Measurements from ENCODE around the gene HLA-DRB1.

DNA sequence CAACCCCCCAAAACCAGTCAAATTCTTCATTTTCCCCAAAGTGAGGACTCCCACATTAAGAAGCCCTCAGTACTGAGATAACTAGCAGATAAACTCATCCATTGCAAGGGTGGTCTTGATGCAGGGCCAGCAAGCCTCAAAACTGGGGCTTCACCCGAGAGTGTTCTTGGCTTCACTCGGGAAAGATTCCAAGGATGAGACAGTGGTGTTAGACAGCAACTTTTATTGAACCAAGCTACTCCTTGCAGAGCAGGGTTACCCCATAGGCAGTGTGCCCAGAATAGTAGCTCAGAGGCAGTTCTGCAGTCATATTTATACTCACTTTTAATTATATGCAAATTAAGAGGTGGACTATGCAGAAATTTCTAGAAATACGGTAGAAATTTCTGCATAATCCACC is 31.7 kb upstream of the HLA-DRB1 start:
- TF ChIP-seq MAX (IDR thresholded peaks at IDR 0.05; ENCODE audit: insufficient read depth, insufficient read length), result no peak
- TF ChIP-seq CTCF (IDR thresholded peaks at IDR 0.05; ENCODE audit: extremely low read depth in 1 of 2, insufficient read depth in 1 of 2, low read depth in 1 of 2, low read length in 2 of 2), result no peak
- no peak for TF ChIP-seq EZH2 (IDR thresholded peaks at IDR 0.05; ENCODE audit: borderline replicate concordance, low read depth, low read length, severe bottlenecking)
- no peak for TF ChIP-seq POLR2A (IDR thresholded peaks at IDR 0.05; ENCODE audit: low read depth, low read length)
- no peak for TF ChIP-seq POLR2AphosphoS5 (IDR thresholded peaks at IDR 0.05; ENCODE audit: insufficient read depth, low read depth, low read length)
- no peak for TF ChIP-seq FOS (IDR thresholded peaks at IDR 0.05; ENCODE audit: borderline replicate concordance, insufficient read depth, low read length)
- no peak for TF ChIP-seq MYC (IDR thresholded peaks at IDR 0.05; ENCODE audit: low read depth, low read length)
